ENCODE measurements around the gene CHCHD3. TPM values are rescaled to one million over a fixed set of nuclear protein-coding genes. Genes with fewer than 3 reads are reported as not detected.
A peak's percentile ranks its signal among the peaks of the same experiment; 100 is the strongest.
"Not testable (repeated sequence)": the region's sequence is repeated elsewhere in the genome, so short reads cannot be mapped to it uniquely, and the experiment has no call there.

CHCHD3 gene
- total RNA-seq, 1 experiment from 2014 or later, result 83.5 TPM

DNA sequence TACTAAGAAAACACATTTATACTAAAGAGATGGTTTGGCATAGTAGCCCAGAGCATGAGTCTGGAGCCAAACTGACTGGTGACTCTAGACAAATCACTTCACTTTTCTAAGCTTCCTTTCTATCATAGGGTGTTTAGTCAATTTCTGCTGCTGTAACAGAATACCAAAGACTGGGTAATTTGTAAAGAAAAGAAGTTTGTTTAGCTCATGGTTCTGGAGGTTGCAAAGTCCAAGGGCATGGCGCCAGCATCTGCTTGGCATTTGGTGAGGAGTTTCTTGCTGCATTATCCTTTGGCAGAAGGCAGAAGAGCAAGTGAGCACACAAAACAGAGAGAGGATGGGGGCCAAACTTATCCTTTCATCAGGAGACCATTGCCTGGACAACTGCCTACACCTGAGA, 146.3 kb downstream of the CHCHD3 start:
- no peak for DNase-seq
- Histone ChIP-seq H3K4me3 (ENCODE audit: low read length) (no peak overlapping the region), H3K9ac (ENCODE audit: low read length) (no peak overlapping the region), H2AFZ (ENCODE audit: low read length) (no peak overlapping the region), H3K9me3 (ENCODE audit: low read length) (no peaks in the 10 kb centered on the region), H4K20me1 (ENCODE audit: insufficient read depth, low read depth, low read length) (no peaks in the 10 kb centered on the region), H3K36me3 (ENCODE audit: insufficient read depth, low read length) (no peaks in the 10 kb centered on the region), H3K9me2 (replicated peaks; ENCODE audit: insufficient read depth, low read length) (no peaks in the 10 kb centered on the region), H3K4me1 (ENCODE audit: low read length) (peaks cover 15% of the 10 kb centered on the region), H3K27me3 (ENCODE audit: low read length) (no peaks in the 10 kb centered on the region), H3K79me2 (ENCODE audit: low read length) (peaks cover 89% of the 10 kb centered on the region), H3K4me2 (ENCODE audit: low read depth, low read length, poor library complexity, severe bottlenecking) (no peak overlapping the region), H3K27ac (ENCODE audit: low read length) (no peak overlapping the region)

DNA sequence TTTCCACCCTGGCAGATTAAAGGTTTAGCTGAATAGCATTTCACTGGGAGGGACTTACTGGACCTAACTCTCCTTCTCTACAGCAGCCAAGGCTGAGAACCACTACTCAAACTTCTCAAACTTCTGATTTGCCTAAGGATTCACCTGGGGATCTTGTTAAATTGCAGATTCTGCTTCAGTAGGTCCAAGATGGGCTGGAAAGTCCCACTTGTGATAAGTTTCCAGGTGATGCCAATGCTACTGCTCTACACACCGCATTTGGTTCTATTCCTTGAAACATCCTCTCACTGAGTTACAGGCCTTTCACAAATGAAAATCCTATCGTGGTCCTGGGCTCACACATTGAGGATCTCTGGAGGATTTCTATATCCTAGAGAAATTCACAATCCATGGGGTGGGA, 147.9 kb downstream of the CHCHD3 start:
- Histone ChIP-seq H3K4me1 (ENCODE audit: low read length) (peaks cover 8% of the 10 kb centered on the region), H3K4me3 (ENCODE audit: low read length) (no peak overlapping the region), H3K27me3 (ENCODE audit: low read length) (no peaks in the 10 kb centered on the region), H3K4me2 (ENCODE audit: low read depth, low read length, poor library complexity, severe bottlenecking) (no peak overlapping the region), H4K20me1 (ENCODE audit: insufficient read depth, low read depth, low read length) (no peaks in the 10 kb centered on the region), H3K9ac (ENCODE audit: low read length) (no peak overlapping the region), H3K9me3 (ENCODE audit: low read length) (no peaks in the 10 kb centered on the region), H2AFZ (ENCODE audit: low read length) (no peak overlapping the region), H3K79me2 (ENCODE audit: low read length) (peaks cover 73% of the 10 kb centered on the region), H3K27ac (ENCODE audit: low read length) (no peak overlapping the region), H3K36me3 (ENCODE audit: insufficient read depth, low read length) (no peaks in the 10 kb centered on the region), H3K9me2 (replicated peaks; ENCODE audit: insufficient read depth, low read length) (no peaks in the 10 kb centered on the region)
- DNase-seq, result no peak

GRCh38 chr7:132933072-132933458, 148.8 kb downstream of the CHCHD3 start:
- Histone ChIP-seq H3K4me1 (ENCODE audit: low read length) (peaks cover 8% of the 10 kb centered on the region), H3K4me3 (ENCODE audit: low read length) (no peak overlapping the region), H3K79me2 (ENCODE audit: low read length) (peaks cover 63% of the 10 kb centered on the region), H3K4me2 (ENCODE audit: low read depth, low read length, poor library complexity, severe bottlenecking) (no peak overlapping the region), H4K20me1 (ENCODE audit: insufficient read depth, low read depth, low read length) (no peaks in the 10 kb centered on the region), H2AFZ (ENCODE audit: low read length) (no peak overlapping the region), H3K9me2 (replicated peaks; ENCODE audit: insufficient read depth, low read length) (no peaks in the 10 kb centered on the region), H3K9ac (ENCODE audit: low read length) (no peak overlapping the region), H3K9me3 (ENCODE audit: low read length) (no peaks in the 10 kb centered on the region), H3K27me3 (ENCODE audit: low read length) (no peaks in the 10 kb centered on the region), H3K36me3 (ENCODE audit: insufficient read depth, low read length) (no peaks in the 10 kb centered on the region), H3K27ac (ENCODE audit: low read length) (no peak overlapping the region)
- no peak for DNase-seq

DNA sequence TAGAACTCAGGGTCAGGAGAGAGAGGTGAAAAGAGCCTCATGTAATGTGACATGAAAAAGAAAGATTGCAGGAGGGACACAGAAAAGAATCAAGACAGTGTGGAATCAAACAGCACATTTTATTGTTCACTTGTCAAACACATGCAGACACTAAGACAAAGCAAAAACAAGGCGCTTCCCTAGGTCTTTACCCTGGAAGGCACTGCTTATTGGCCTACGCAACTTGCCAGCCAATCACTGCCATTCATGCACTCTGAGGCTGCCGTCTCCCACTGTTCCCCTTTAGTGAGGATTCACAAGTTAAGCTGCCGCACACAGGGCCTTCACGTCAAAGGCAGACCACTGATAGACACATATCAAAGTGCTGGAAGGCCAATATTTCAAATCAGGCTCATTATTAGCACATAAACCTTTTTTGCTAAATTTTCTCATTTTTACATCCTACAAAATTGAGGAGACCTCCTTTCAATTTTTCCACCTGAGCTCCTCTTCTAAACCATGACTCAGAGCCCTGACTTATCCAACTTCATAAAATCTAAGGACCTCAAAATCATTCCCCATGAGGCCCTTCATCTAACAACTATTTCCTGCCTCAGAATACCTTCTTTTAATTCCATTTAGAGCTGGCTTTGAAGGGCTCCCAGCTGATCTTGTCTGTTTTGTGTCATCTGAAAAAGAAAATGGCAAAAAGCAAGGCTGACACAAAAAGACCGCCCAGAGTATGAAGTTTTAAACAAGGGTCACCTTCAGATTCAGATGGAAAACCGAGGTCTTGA, 149.4 kb downstream of the CHCHD3 start:
- H3K36me3 ChIP-seq (ENCODE audit: insufficient read depth, low read length), result no peaks in the 10 kb centered on the region
- H3K4me2 ChIP-seq (ENCODE audit: low read depth, low read length, poor library complexity, severe bottlenecking), result no peak overlapping the region

GRCh38 chr7:132930881-132931280, 151.0 kb downstream of the CHCHD3 start:
- H3K4me2 ChIP-seq (ENCODE audit: low read depth, low read length, poor library complexity, severe bottlenecking), result no peak overlapping the region
- peak; percentile 46 for DNase-seq

More for the DNA sequence above, 149.4 kb downstream of the CHCHD3 start:
- Histone ChIP-seq H3K9ac (ENCODE audit: low read length) (no peak overlapping the region), H3K79me2 (ENCODE audit: low read length) (peaks cover 57% of the 10 kb centered on the region), H3K4me1 (ENCODE audit: low read length) (peaks cover 8% of the 10 kb centered on the region), H3K9me2 (replicated peaks; ENCODE audit: insufficient read depth, low read length) (no peaks in the 10 kb centered on the region), H2AFZ (ENCODE audit: low read length) (no peak overlapping the region), H3K27ac (ENCODE audit: low read length) (no peak overlapping the region), H3K4me3 (ENCODE audit: low read length) (no peak overlapping the region), H4K20me1 (ENCODE audit: insufficient read depth, low read depth, low read length) (no peaks in the 10 kb centered on the region), H3K9me3 (ENCODE audit: low read length) (no peaks in the 10 kb centered on the region), H3K27me3 (ENCODE audit: low read length) (no peaks in the 10 kb centered on the region)
- no peak for DNase-seq

DNA sequence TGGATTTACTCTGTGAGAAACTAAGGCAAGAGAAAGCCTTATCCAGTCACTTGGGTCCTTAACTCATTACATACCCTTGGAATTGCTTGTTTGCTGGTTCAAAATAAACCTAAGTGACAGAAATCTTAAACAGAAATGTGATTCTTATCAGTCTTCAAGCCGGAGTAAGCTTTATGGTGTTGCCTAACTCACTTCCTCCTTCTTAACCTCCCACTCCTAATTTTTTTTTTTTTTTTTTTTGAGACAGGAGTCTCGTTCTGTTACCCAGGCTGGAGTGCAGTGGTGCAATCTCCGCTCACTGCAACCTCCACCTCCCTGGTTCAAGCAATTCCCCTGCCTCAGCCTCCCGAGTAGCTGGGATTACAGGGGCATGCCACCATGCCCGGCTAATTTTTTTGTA, 151.9 kb downstream of the CHCHD3 start:
- not testable (repeated sequence) for H2AFZ ChIP-seq (ENCODE audit: low read length); H3K9me2 ChIP-seq (replicated peaks; ENCODE audit: insufficient read depth, low read length); H3K27me3 ChIP-seq (ENCODE audit: low read length); H3K9me3 ChIP-seq (ENCODE audit: low read length); H3K4me1 ChIP-seq (ENCODE audit: low read length); H3K27ac ChIP-seq (ENCODE audit: low read length); H3K4me2 ChIP-seq (ENCODE audit: low read depth, low read length, poor library complexity, severe bottlenecking); H3K9ac ChIP-seq (ENCODE audit: low read length); H3K4me3 ChIP-seq (ENCODE audit: low read length); H4K20me1 ChIP-seq (ENCODE audit: insufficient read depth, low read depth, low read length); H3K36me3 ChIP-seq (ENCODE audit: insufficient read depth, low read length); DNase-seq
- peaks cover 56% of the 10 kb centered on the region for H3K79me2 ChIP-seq (ENCODE audit: low read length)

More at GRCh38 chr7:132930881-132931280, 151.0 kb downstream of the CHCHD3 start:
- Histone ChIP-seq H3K27me3 (ENCODE audit: low read length) (no peaks in the 10 kb centered on the region), H3K36me3 (ENCODE audit: insufficient read depth, low read length) (no peaks in the 10 kb centered on the region), H3K4me1 (ENCODE audit: low read length) (peaks cover 8% of the 10 kb centered on the region), H4K20me1 (ENCODE audit: insufficient read depth, low read depth, low read length) (no peaks in the 10 kb centered on the region), H3K9me2 (replicated peaks; ENCODE audit: insufficient read depth, low read length) (no peaks in the 10 kb centered on the region), H2AFZ (ENCODE audit: low read length) (no peak overlapping the region), H3K79me2 (ENCODE audit: low read length) (peaks cover 56% of the 10 kb centered on the region), H3K27ac (ENCODE audit: low read length) (no peak overlapping the region), H3K9me3 (ENCODE audit: low read length) (no peaks in the 10 kb centered on the region), H3K9ac (ENCODE audit: low read length) (no peak overlapping the region), H3K4me3 (ENCODE audit: low read length) (no peak overlapping the region)

GRCh38 chr7:132919771-132920170, 162.1 kb downstream of the CHCHD3 start:
- no peak overlapping the region for H3K4me2 ChIP-seq (ENCODE audit: low read depth, low read length, poor library complexity, severe bottlenecking)
- no peak overlapping the region for H2AFZ ChIP-seq (ENCODE audit: low read length)
- peaks cover 53% of the 10 kb centered on the region for H3K79me2 ChIP-seq (ENCODE audit: low read length)
- H3K27me3 ChIP-seq (ENCODE audit: low read length), result no peaks in the 10 kb centered on the region
- DNase-seq, result no peak
- no peaks in the 10 kb centered on the region for H3K4me1 ChIP-seq (ENCODE audit: low read length)
- H3K9me3 ChIP-seq (ENCODE audit: low read length), result no peaks in the 10 kb centered on the region
- H3K27ac ChIP-seq (ENCODE audit: low read length), result no peak overlapping the region
- H4K20me1 ChIP-seq (ENCODE audit: insufficient read depth, low read depth, low read length), result no peaks in the 10 kb centered on the region
- H3K4me3 ChIP-seq (ENCODE audit: low read length), result no peak overlapping the region
- no peaks in the 10 kb centered on the region for H3K36me3 ChIP-seq (ENCODE audit: insufficient read depth, low read length)
- no peaks in the 10 kb centered on the region for H3K9me2 ChIP-seq (replicated peaks; ENCODE audit: insufficient read depth, low read length)
- H3K9ac ChIP-seq (ENCODE audit: low read length), result no peak overlapping the region

GRCh38 chr7:132915647-132916046, 166.2 kb downstream of the CHCHD3 start:
- H3K36me3 ChIP-seq (ENCODE audit: insufficient read depth, low read length), result no peaks in the 10 kb centered on the region
- H3K4me1 ChIP-seq (ENCODE audit: low read length), result peaks cover 11% of the 10 kb centered on the region
- no peaks in the 10 kb centered on the region for H3K9me2 ChIP-seq (replicated peaks; ENCODE audit: insufficient read depth, low read length)
- H3K9ac ChIP-seq (ENCODE audit: low read length), result no peak overlapping the region
- no peak overlapping the region for H2AFZ ChIP-seq (ENCODE audit: low read length)
- no peaks in the 10 kb centered on the region for H3K27me3 ChIP-seq (ENCODE audit: low read length)
- H3K79me2 ChIP-seq (ENCODE audit: low read length), result peaks cover 29% of the 10 kb centered on the region
- H3K27ac ChIP-seq (ENCODE audit: low read length), result no peak overlapping the region
- no peaks in the 10 kb centered on the region for H4K20me1 ChIP-seq (ENCODE audit: insufficient read depth, low read depth, low read length)
- no peak overlapping the region for H3K4me2 ChIP-seq (ENCODE audit: low read depth, low read length, poor library complexity, severe bottlenecking)
- no peak for DNase-seq
- H3K4me3 ChIP-seq (ENCODE audit: low read length), result no peak overlapping the region
- H3K9me3 ChIP-seq (ENCODE audit: low read length), result no peaks in the 10 kb centered on the region
